IMR-90 (cell line): ENCODE data around the gene NDUFC2. TPM values are rescaled to one million over a fixed set of nuclear protein-coding genes. Genes with fewer than 3 reads are reported as not detected.

Experiments used
- ATAC-seq: fragments of 200-7000 bp; cut with Tn5 transposase; 2 replicates; pipeline ENCODE4 v1.9.1; 2020; ENCODE audit warnings: low read depth, mild to moderate bottlenecking, moderate library complexity
- BruUV-seq: library from RNA; stranded (reverse); fragments of 400-500 nt; replicated peaks from 2 replicates; lab custom pipeline; 2021; lab: Mats Ljungman, UMichigan
- CTCF ChIA-PET: fragments of 300-600 bp; formaldehyde crosslinking; extraction: SDS; loops from one replicate; lab custom pipeline; 2021; ENCODE audit warnings: antibody characterized with exemption; lab: Yijun Ruan, JAX
- POLR2A ChIA-PET: fragments of 300-600 bp; sonication (Branson Sonifier 250); formaldehyde crosslinking; loops from one replicate; lab custom pipeline; 2022; ENCODE audit warnings: antibody characterized with exemption; ENCODE audit not compliant: unreplicated experiment; lab: Charles Lee
- DNase-seq: peaks from one replicate; pipeline ENCODE4 v3.0.0; 2013
- H2AFZ ChIP-seq: replicated peaks from 2 replicates; pipeline ENCODE3; 2013; ENCODE audit warnings: low read length, mild to moderate bottlenecking; ENCODE audit not compliant: poor library complexity
- H2AK5ac ChIP-seq: 2 replicates; pipeline ENCODE4 v1.6.1; 2013; ENCODE audit warnings: low read depth, low read length, inconsistent platforms
- H2AK9ac ChIP-seq: replicated peaks from 2 replicates; pipeline ENCODE3; 2013; ENCODE audit warnings: mild to moderate bottlenecking, low read depth, low read length, moderate library complexity; ENCODE audit not compliant: poor library complexity
- H2BK120ac ChIP-seq: 2 replicates; pipeline ENCODE4 v1.6.1; 2013; ENCODE audit warnings: low read depth, low read length, inconsistent platforms
- H2BK15ac ChIP-seq: 3 replicates; pipeline ENCODE4 v1.6.1; 2013; ENCODE audit warnings: low read depth, low read length, inconsistent platforms
- H2BK20ac ChIP-seq: 2 replicates; pipeline ENCODE4 v1.6.1; 2013; ENCODE audit warnings: low read depth, mild to moderate bottlenecking, inconsistent platforms, low read length, moderate library complexity
- H2BK5ac ChIP-seq: 2 replicates; pipeline ENCODE4 v1.6.1; 2013; ENCODE audit warnings: mild to moderate bottlenecking, low read depth, low read length, inconsistent platforms; ENCODE audit not compliant: poor library complexity, severe bottlenecking
- H3K14ac ChIP-seq: replicated peaks from 2 replicates; pipeline ENCODE4 v1.6.1; 2013; ENCODE audit warnings: low read depth, low read length, inconsistent platforms
- H3K18ac ChIP-seq: 2 replicates; pipeline ENCODE4 v1.6.1; 2013; ENCODE audit warnings: low read depth, low read length, control low read depth
- H3K23ac ChIP-seq: 2 replicates; pipeline ENCODE4 v1.6.1; 2013; ENCODE audit warnings: low read depth, low read length, inconsistent platforms
- H3K27ac ChIP-seq: 2 replicates; pipeline ENCODE4 v1.5.1; 2013; ENCODE audit warnings: mild to moderate bottlenecking, control low read depth, low read length; ENCODE audit not compliant: insufficient read depth
- H3K27me3 ChIP-seq: 2 replicates; pipeline ENCODE4 v1.6.1; 2013; ENCODE audit warnings: low read length; ENCODE audit not compliant: control insufficient read depth, insufficient read depth
- H3K36me3 ChIP-seq: 2 replicates; pipeline ENCODE4 v1.6.1; 2013; ENCODE audit warnings: low read length, mixed read lengths; ENCODE audit not compliant: control insufficient read depth, insufficient read depth
- H3K4ac ChIP-seq: 2 replicates; pipeline ENCODE4 v1.6.1; 2013; ENCODE audit warnings: low read depth, low read length, inconsistent platforms
- H3K4me1 ChIP-seq: 2 replicates; pipeline ENCODE4 v1.6.1; 2013; ENCODE audit warnings: low read length, mixed read lengths; ENCODE audit not compliant: control insufficient read depth, insufficient read depth
- H3K4me2 ChIP-seq: 2 replicates; pipeline ENCODE4 v1.6.1; 2013; ENCODE audit warnings: low read depth, mild to moderate bottlenecking, control low read depth, low read length, moderate library complexity
- H3K4me3 ChIP-seq: 2 replicates; pipeline ENCODE4 v1.5.1; 2013; ENCODE audit warnings: low read depth, mild to moderate bottlenecking, control low read depth, low read length, moderate library complexity; ENCODE audit not compliant: insufficient read depth
- H3K56ac ChIP-seq: 2 replicates; pipeline ENCODE4 v1.6.1; 2013; ENCODE audit warnings: low read length, inconsistent platforms; ENCODE audit not compliant: insufficient read depth; ENCODE audit errors: extremely low read depth
- H3K79me1 ChIP-seq, 2 experiments: 2 replicates each; pipeline ENCODE4 v1.6.1; 2013; ENCODE audit warnings: low read length in 2 of 2, inconsistent platforms in 1 of 2, low read depth in 1 of 2
- H3K9ac ChIP-seq: 2 replicates; pipeline ENCODE4 v1.6.1; 2013; ENCODE audit warnings: low read depth, low read length, control low read depth
- H3K9me1 ChIP-seq: 2 replicates; pipeline ENCODE4 v1.6.1; 2013; ENCODE audit warnings: low read length, inconsistent platforms; ENCODE audit not compliant: insufficient read depth
- H3K9me3 ChIP-seq: 2 replicates; pipeline ENCODE4 v1.6.1; 2013; ENCODE audit warnings: low read length; ENCODE audit not compliant: control insufficient read depth, insufficient read depth
- H4K20me1 ChIP-seq: 2 replicates; pipeline ENCODE4 v1.6.1; 2013; ENCODE audit warnings: low read length, inconsistent platforms; ENCODE audit not compliant: insufficient read depth
- H4K5ac ChIP-seq: 2 replicates; pipeline ENCODE4 v1.6.1; 2013; ENCODE audit warnings: mild to moderate bottlenecking, low read depth, low read length, control low read depth
- H4K8ac ChIP-seq, 2 experiments: 2 replicates each; pipeline ENCODE4 v1.6.1; 2013; ENCODE audit warnings: low read depth in 2 of 2, low read length in 2 of 2, control low read depth in 1 of 2, inconsistent platforms in 1 of 2
- H4K91ac ChIP-seq: 2 replicates; pipeline ENCODE4 v1.6.1; 2013; ENCODE audit warnings: low read depth, low read length, inconsistent platforms; ENCODE audit not compliant: insufficient read depth
- CHD1 ChIP-seq: IDR thresholded peaks from 2 replicates; pipeline ENCODE4 v1.6.1; 2012; ENCODE audit warnings: low read depth, low read length, improper control_type of control experiment
- FOS ChIP-seq: fragments of 150-350 bp; IDR thresholded peaks from 2 replicates; pipeline ENCODE4 v1.6.1; 2016; ENCODE audit warnings: low read depth, low read length
- MAZ ChIP-seq: IDR thresholded peaks from 2 replicates; pipeline ENCODE4 v1.6.1; 2012; ENCODE audit warnings: low read depth, mild to moderate bottlenecking, low read length, improper control_type of control experiment, moderate library complexity, borderline replicate concordance
- POLR2A ChIP-seq: IDR thresholded peaks from 2 replicates; pipeline ENCODE4 v1.6.1; 2012; ENCODE audit warnings: mild to moderate bottlenecking, low read depth, low read length
- RCOR1 ChIP-seq: IDR thresholded peaks from 2 replicates; pipeline ENCODE4 v1.6.1; 2012; ENCODE audit warnings: mild to moderate bottlenecking, low read length, improper control_type of control experiment; ENCODE audit not compliant: insufficient replicate concordance
- WGBS, 2 experiments: methylation state at CpG; one replicate each; pipeline versions ENCODE4 v1.1.5 to v1.1.7; 2013; ENCODE audit warnings: missing lambda C conversion rate in 2 of 2; ENCODE audit not compliant: insufficient read length in 1 of 2; ENCODE audit errors: extremely low coverage in 2 of 2; 5-methylcytosine and 5-hydroxymethylcytosine counted together
- dilution Hi-C: fragments of 300-500 bp; cut with HindIII; formaldehyde crosslinking; loops from one replicate; pipeline ENCODE4 v1.14.3; 2018; ENCODE audit warnings: low sequenced_read_pairs; ENCODE audit not compliant: unreplicated experiment
- in situ Hi-C: fragments of 300-500 bp; cut with MboI; formaldehyde crosslinking; loops from 3 replicates; pipeline ENCODE4 v1.14.3; 2019; ENCODE audit warnings: low sequenced_read_pairs, inconsistent platforms, mixed read lengths
- intact Hi-C: fragments of 100-400 bp; cut with micrococcal nuclease; formaldehyde crosslinking; loops from 2 replicates; pipeline ENCODE4 v1.10.0; 2022
- polyA plus RNA-seq, 3 experiments: library from polyadenylated mRNA; depleted of rRNA; stranded (reverse); fragments of >200 nt; gene quantifications; 2 replicates each; pipeline ENCODE4 v1.2.3, GENCODE V29; 2012; ENCODE audit warnings: low replicate concordance in 1 of 3
- total RNA-seq: library from RNA; depleted of rRNA; stranded (reverse); fragments of >200 nt; gene quantifications from 2 replicates; pipeline ENCODE4 v1.2.3, GENCODE V29; 2012

Gene NDUFC2
- total and polyA plus RNA-seq, 2 of the 4 experiments (the other 2 are of a cell fraction) = 146 to 340 TPM

- in situ Hi-C loops = no loop called here
- Histone ChIP-seq H2BK20ac (peak overlapping the region; percentile 97), H3K4ac (peak overlapping the region; percentile 99), H2BK5ac (peak overlapping the region; percentile 96), H3K9me1 (peaks cover 14% of the 10 kb centered on the region; the same call in 1 of the 2 replicates), H3K36me3 (no peaks in the 10 kb centered on the region), H3K18ac (peak overlapping the region; percentile 78), H3K9me3 (no peaks in the 10 kb centered on the region), H3K23ac (peak overlapping the region; percentile 98), H4K91ac (peak overlapping the region; percentile 98), H3K9ac (peak overlapping the region; percentile 82), H2AK5ac (peak overlapping the region; percentile 78), H3K27me3 (no peaks in the 10 kb centered on the region), H3K14ac (peak overlapping the region; percentile 99), H3K79me1 (peaks cover 0 to 10% of the 10 kb centered on the region in 2 experiments; a peak in 2 of 4 replicates), H3K27ac (peak overlapping the region; percentile 96), H4K5ac (peak overlapping the region; percentile 61), H2AFZ (peak overlapping the region; percentile 76), H4K8ac (peak overlapping the region; percentile 93 to 98), H3K4me2 (peak overlapping the region; percentile 34), H3K56ac (peak overlapping the region; percentile 98), H2BK120ac (peak overlapping the region; percentile 98), H3K4me1 (peaks cover 9% of the 10 kb centered on the region), H4K20me1 (no peaks in the 10 kb centered on the region), H2AK9ac (no peak overlapping the region), H2BK15ac (peak overlapping the region; percentile 94), H3K4me3 (no peak overlapping the region; the same call in 1 of the 2 replicates)
- 0% methylated on average over 1 of the region's 7 CpGs; no CpG with 5 or more reads in 1 of the 2 experiments for WGBS, 2 experiments
- intact Hi-C loops = no loop called here
- ATAC-seq (peak; percentile 77), DNase-seq (peak; percentile 85)
- ChIA-PET POLR2A (interaction anchor here (0.6 to 1.2 kb wide), 3 partner anchors 10 to 256 kb away, joined by 3 to 4 read pairs (median 3); no protein-coding TSS in a partner anchor), CTCF (interaction anchor here (0.6 kb wide), 1 partner anchor 525 kb away, joined by 4 read pairs; no protein-coding TSS in a partner anchor)
- TSS peak; percentile 92 for BruUV-seq
- TF ChIP-seq MAZ = peak; percentile 43; the same call in 1 of the 2 replicates
- TF ChIP-seq CHD1 = no peak
- TF ChIP-seq RCOR1 = no peak
- TF ChIP-seq POLR2A = no peak
- peak; percentile 59; the same call in 1 of the 2 replicates for TF ChIP-seq FOS
- dilution Hi-C loops = no loop called here
Observed at GRCh38 chr11:78039919-78040671, 39.6 kb downstream of the NDUFC2 start.
